OCI-M2 (cell line): ENCODE data around the gene AKAP5.

Experiments used
- DNase-seq: peaks from one replicate; lab custom pipeline; 2025; ENCODE audit not compliant: unreplicated experiment; lab: John Stamatoyannopoulos, UW

AKAP5 gene

GRCh38 chr14:64459405-64460136 lies 5.7 kb upstream of the AKAP5 start:
- no peak for DNase-seq

- DNase-seq: no peak
Observed at GRCh38 chr14:64461221-64461620, 4.1 kb upstream of the AKAP5 start.

- DNase-seq: no peak
Observed at GRCh38 chr14:64463195-64463594, 2.1 kb upstream of the AKAP5 start.

DNA sequence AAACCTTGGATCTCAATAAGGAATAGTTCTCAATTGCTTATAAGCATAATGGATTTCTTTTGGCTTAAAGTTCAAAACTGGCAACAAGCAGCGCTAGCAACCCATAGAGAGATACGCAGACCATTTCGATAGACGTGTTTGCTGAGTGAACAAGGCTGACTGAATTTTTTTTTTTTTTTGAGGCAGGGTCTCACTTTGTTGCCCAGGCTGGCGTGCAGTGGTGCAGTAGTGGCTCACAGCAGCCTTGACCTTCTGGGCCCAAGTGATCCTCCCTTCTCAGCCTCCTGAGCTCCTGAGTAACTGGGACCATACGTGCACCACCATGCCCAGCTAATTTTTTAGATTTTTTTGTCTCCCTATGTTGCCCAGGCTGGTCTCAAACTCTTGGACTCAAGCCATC lies 1.4 kb upstream of the AKAP5 start:
- no peak for DNase-seq

DNA sequence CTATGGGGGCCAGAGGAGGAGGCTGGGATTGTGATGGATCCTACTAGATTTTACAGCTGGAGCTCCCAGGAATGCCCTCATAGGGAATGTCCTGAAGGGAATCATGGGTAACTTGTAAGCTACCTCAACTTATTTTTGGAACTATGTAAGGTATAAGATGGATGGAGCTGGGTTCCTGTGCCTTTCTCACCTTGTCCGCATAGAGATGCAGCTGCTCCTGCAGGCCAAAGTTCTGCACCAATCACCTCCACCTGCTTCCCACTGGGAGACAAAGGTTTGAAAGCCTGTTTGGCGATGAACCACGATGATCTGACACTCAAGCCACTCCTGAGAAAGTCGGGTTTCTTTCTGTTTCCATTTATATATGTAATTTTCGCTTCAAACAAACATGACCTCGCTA lies 648 bp upstream of the AKAP5 start:
- DNase-seq: no peak

- no peak for DNase-seq
Observed at GRCh38 chr14:64465831-64466554, 694 bp downstream of the AKAP5 start.

- no peak for DNase-seq
Observed at GRCh38 chr14:64467101-64467500, 1.8 kb downstream of the AKAP5 start.

DNA sequence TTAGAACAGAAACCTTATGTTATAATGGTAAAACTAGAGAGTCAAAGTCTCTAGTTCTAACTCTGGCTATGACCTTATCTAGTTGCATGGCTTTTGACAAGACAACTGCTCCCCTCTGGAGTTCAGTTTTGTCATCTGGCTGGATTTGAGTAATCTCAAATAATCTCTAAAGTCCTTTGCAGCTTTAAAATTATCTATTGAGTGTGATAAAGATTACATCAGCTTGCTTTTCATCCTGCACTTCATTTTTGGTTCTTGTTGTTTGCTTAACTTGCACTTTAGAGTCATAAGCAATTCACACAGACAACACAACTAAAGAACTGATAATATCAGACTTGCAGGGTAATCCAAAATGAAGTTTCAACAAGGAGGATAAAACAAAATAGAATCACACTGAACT lies 2.3 kb downstream of the AKAP5 start:
- no peak for DNase-seq

DNA sequence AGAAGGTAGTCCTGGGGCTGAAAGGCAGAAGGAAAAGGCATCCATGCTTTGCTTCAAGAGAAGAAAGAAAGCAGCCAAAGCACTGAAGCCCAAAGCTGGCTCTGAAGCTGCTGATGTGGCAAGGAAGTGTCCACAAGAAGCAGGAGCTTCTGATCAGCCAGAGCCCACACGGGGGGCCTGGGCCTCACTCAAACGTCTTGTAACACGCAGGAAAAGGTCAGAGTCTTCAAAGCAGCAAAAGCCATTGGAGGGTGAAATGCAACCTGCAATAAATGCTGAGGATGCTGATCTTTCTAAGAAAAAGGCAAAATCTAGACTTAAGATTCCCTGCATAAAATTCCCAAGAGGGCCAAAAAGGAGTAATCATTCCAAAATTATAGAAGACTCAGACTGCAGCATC lies 3.2 kb downstream of the AKAP5 start:
- DNase-seq: no peak

DNA sequence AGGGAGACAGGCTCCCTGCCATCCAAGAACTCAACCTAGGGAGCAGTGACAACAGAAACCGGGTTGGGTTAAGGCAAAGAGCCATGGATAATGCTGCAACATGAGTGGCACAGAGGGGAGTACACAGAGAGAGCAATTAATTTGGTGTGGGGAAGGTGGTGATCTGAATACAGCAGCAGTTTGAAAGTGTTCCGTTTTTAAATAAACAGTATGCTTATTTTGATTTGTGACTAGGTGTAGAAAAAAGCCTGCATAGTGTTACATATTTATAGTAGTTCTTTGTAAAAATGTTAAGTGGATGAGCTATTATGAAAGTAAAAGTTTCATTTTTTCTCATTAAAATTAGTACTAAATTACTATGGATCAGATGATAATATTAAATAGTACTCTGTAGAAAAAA lies 8.7 kb downstream of the AKAP5 start:
- DNase-seq: no peak

DNA sequence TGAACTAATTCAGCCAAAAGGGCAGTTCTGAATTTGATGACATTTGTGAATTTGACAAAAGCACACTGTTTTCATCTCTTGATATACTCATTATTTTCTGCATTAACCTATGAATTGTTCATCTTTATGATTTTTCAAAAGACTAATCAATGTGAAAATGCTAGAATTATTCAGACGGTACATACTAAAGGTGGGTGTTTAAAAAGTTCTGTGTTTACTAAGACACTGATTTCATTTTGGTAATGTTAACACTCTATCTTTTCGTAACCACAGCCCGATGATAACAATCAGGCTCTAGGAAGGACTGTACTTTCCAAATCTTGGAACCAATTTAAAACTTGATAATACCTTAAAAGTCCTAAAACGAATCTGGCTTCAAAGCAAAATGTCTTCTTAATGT lies 9.4 kb downstream of the AKAP5 start:
- no peak for DNase-seq

GRCh38 chr14:64475585-64476273 lies 10.4 kb downstream of the AKAP5 start:
- DNase-seq: no peak

DNA sequence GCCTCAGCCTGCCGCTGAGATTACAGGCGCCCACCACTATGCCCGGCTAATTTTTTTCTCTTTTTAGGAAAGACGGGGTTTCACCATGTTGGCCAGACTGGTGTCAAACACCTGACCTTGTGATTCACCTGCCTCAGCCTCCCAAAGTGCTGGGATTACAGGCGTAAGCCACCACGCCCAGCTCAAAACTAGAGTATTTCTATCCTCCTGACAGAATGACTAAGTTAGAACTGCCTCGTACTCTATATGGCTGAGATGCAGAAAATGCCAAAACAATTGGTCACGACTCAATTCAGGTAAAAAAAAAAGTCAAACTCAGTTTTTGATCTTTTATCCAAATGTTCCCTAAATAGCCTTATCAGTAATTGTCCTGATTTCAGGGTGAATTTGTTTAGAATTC lies 11.1 kb downstream of the AKAP5 start:
- no peak for DNase-seq

GRCh38 chr14:64478634-64479250 lies 13.4 kb downstream of the AKAP5 start:
- no peak for DNase-seq

GRCh38 chr14:64488590-64489099 lies 23.3 kb downstream of the AKAP5 start:
- no peak for DNase-seq

DNA sequence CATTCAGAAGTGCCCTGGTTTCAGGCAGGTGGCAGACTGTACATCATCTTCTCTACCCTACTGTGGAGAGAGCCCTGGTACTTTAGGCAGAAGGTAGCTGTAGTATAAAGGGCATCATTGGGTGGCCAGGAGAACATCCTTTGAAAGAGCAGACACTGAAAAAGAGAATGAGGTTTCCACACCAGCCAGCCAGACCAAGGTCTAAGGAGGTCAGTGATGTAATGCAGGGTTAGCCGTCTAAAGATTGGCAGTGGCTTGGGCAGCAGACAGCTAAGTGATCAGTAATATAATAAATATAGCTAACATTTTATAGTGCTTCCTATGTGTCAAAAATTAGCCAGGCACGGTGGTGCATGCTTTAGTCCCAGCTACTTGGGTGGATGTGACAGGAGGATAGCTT lies 26.3 kb downstream of the AKAP5 start:
- no peak for DNase-seq

DNA sequence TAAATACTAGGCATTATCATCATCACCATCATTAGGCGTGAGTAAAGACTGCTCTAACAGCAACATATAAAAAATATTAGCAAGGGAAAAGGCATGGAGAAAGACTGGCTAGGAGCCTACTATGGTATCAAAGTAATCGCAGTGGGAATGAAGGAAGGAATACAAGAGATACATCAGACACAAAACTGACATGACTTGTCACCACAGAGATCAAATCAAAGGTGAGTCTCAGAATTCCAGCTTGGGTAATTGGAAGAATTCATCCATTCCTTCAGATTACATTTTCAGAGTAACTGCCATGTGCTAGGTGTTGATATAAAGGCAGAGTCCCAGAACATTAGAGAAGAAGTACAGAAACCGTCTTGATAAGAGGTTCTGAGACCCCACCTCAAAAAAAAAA lies 28.2 kb downstream of the AKAP5 start:
- DNase-seq: no peak

- DNase-seq: no peak
Observed at GRCh38 chr14:64495252-64495651, 30.0 kb downstream of the AKAP5 start.

DNA sequence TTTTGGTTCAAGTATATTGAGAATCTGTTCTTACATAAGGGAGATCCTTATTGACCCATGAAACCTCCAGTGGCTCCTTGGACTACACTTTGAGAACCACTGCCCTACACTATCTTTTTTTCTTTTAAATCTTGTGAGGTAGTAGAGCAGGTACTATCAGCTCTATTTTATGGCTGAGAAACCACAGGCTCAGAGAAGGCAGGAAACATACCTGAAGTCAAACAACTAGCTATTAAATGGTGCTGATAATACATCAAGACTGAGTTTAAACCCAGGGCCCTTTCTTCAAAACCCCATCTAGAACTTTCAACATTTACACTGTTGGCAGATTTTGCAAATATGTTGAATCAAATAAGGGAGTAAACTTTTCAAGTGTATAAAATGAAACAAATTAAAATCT lies 31.5 kb downstream of the AKAP5 start:
- no peak for DNase-seq

DNA sequence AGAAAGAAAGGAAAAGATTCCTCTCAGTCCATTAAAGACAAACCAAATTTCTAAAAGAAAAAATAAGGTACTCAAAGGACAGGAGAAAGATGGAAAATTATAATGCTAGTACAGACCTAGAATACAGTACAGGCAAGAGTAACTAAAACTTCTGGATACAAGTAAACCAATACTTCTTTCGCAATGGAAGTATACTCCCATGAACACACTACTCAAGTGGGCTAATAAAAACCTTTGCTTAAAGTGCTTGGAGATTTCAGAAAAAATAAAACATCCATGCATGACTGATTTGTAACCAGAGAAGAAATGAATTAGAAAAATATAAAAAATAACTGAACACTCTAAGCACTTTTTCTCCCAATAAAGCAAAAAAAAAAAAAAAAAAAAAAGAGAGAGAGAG lies 34.8 kb downstream of the AKAP5 start:
- no peak for DNase-seq

DNA sequence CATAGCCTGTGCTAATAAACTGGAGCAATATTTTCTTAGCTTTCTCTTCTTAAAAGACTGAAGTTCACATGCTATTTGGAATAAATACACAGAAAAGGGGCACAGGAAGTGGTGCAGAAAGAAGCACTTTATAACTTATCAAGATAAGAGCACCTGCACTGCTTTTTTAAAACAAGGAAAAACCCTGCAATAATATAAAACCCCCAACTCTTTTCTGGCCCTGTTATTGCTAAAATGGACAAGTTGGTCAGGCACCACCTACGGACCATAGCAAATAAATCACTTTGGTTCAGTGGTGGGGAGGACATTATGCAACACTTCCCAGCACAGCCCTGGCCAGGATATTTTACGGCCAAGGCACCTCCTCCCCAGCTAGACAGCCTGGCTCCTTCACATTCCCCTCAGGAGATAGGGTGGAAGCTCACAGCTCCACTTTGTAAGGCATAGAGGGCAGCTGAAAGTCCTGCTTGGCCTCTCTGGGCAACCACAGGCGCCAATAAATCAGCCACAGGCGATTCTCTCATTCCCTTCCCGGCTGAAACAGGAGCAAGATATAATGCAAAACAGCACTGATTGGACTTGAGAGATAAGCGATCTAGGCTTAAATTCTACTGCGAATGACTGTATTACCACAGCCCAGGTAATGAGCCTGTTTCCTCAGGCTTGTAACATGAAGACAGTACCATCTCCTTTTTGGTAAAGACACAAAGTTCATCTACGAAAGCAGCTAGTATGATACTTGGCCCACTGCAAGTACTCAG lies 36.3 kb downstream of the AKAP5 start:
- DNase-seq: no peak
